Measurements from ENCODE around the gene AIF1. TPM values are rescaled to one million over a fixed set of nuclear protein-coding genes. Genes with fewer than 3 reads are reported as not detected.

The AIF1 gene
- total RNA-seq, 1 donor from 2014 or later: 3.8 TPM

- H3K27ac Mint-ChIP-seq: no peak overlapping the region
- no peak overlapping the region for H3K4me3 Mint-ChIP-seq
- DNase-seq (ENCODE audit: extremely low spot score, unreplicated experiment): no peak
- peaks cover 32% of the 10 kb centered on the region for H3K36me3 Mint-ChIP-seq
- H3K4me1 Mint-ChIP-seq (ENCODE audit: unreplicated experiment): peaks cover 3% of the 10 kb centered on the region
- no peak for TF ChIP-seq CTCF (conservative IDR thresholded peaks at IDR 0.05)
- no peaks in the 10 kb centered on the region for H3K9me3 Mint-ChIP-seq
- H3K27me3 Mint-ChIP-seq: no peaks in the 10 kb centered on the region
Measured at GRCh38 chr6:31632279-31632946, 17.4 kb downstream of the AIF1 start.

- Mint-ChIP-seq H3K36me3 (peaks cover 23% of the 10 kb centered on the region), H3K27ac (no peak overlapping the region), H3K4me1 (ENCODE audit: unreplicated experiment) (no peaks in the 10 kb centered on the region), H3K27me3 (no peaks in the 10 kb centered on the region), H3K9me3 (no peaks in the 10 kb centered on the region), H3K4me3 (no peak overlapping the region)
- no peak for TF ChIP-seq CTCF (conservative IDR thresholded peaks at IDR 0.05)
- DNase-seq (ENCODE audit: extremely low spot score, unreplicated experiment): no peak
Measured at GRCh38 chr6:31633447-31633846, 18.4 kb downstream of the AIF1 start.

- Mint-ChIP-seq H3K27me3 (no peaks in the 10 kb centered on the region), H3K4me1 (ENCODE audit: unreplicated experiment) (no peaks in the 10 kb centered on the region), H3K36me3 (peaks cover 27% of the 10 kb centered on the region), H3K27ac (no peak overlapping the region), H3K4me3 (no peak overlapping the region), H3K9me3 (no peaks in the 10 kb centered on the region)
- TF ChIP-seq CTCF (conservative IDR thresholded peaks at IDR 0.05): no peak
- no peak for DNase-seq (ENCODE audit: extremely low spot score, unreplicated experiment)
Measured at GRCh38 chr6:31634131-31634530, 19.1 kb downstream of the AIF1 start.

GRCh38 chr6:31634969-31635575 is 20.0 kb downstream of the AIF1 start:
- no peak for TF ChIP-seq CTCF (conservative IDR thresholded peaks at IDR 0.05)
- DNase-seq (ENCODE audit: extremely low spot score, unreplicated experiment): no peak

GRCh38 chr6:31636698-31637596 is 21.9 kb downstream of the AIF1 start:
- Mint-ChIP-seq H3K4me1 (ENCODE audit: unreplicated experiment) (no peaks in the 10 kb centered on the region), H3K27ac (no peak overlapping the region), H3K36me3 (peaks cover 29% of the 10 kb centered on the region), H3K9me3 (no peaks in the 10 kb centered on the region), H3K27me3 (no peaks in the 10 kb centered on the region), H3K4me3 (no peak overlapping the region)
- no peak for TF ChIP-seq CTCF (conservative IDR thresholded peaks at IDR 0.05)
- DNase-seq (ENCODE audit: extremely low spot score, unreplicated experiment): no peak

More at GRCh38 chr6:31634969-31635575, 20.0 kb downstream of the AIF1 start:
- Mint-ChIP-seq H3K9me3 (no peaks in the 10 kb centered on the region), H3K36me3 (peaks cover 27% of the 10 kb centered on the region), H3K27ac (no peak overlapping the region), H3K27me3 (no peaks in the 10 kb centered on the region), H3K4me3 (no peak overlapping the region), H3K4me1 (ENCODE audit: unreplicated experiment) (no peaks in the 10 kb centered on the region)

Data from type B pancreatic cell (in vitro differentiated cells).